HUES6 (cell line): ENCODE measurements around the gene CREBRF.
"Not testable (repeated sequence)": the region's sequence is repeated elsewhere in the genome, so short reads cannot be mapped to it uniquely, and the experiment has no call there.

Source experiments
- H3K27ac ChIP-seq: 2 replicates; pipeline ENCODE4 v1.7.0; 2013; ENCODE audit warnings: low read depth, mild to moderate bottlenecking, low read length, inconsistent platforms
- H3K27me3 ChIP-seq: 2 replicates; pipeline ENCODE4 v1.6.1; 2013; ENCODE audit warnings: low read length; ENCODE audit not compliant: control insufficient read depth, insufficient read depth
- H3K36me3 ChIP-seq: 2 replicates; pipeline ENCODE4 v1.6.1; 2013; ENCODE audit warnings: low read length; ENCODE audit not compliant: control insufficient read depth, insufficient read depth
- H3K4me1 ChIP-seq: 2 replicates; pipeline ENCODE4 v1.6.1; 2013; ENCODE audit warnings: low read length; ENCODE audit not compliant: control insufficient read depth, insufficient read depth
- H3K4me3 ChIP-seq: 2 replicates; pipeline ENCODE4 v1.5.1; 2013; ENCODE audit warnings: low read depth, low read length
- H3K9ac ChIP-seq: one replicate; pipeline ENCODE4 v1.6.1; 2013; ENCODE audit warnings: mild to moderate bottlenecking, low read length
- H3K9me3 ChIP-seq: 2 replicates; pipeline ENCODE4 v1.6.1; 2013; ENCODE audit warnings: low read depth, low read length; ENCODE audit not compliant: control insufficient read depth, insufficient read depth

Gene CREBRF

GRCh38 chr5:173053041-173053440, 3.1 kb upstream of the CREBRF start:
- no peak overlapping the region for H3K27ac ChIP-seq
- no peak overlapping the region for H3K4me3 ChIP-seq
- H3K9ac ChIP-seq: no peak overlapping the region
- no peaks in the 10 kb centered on the region for H3K9me3 ChIP-seq
- H3K4me1 ChIP-seq: peaks cover 7% of the 10 kb centered on the region
- H3K36me3 ChIP-seq: no peaks in the 10 kb centered on the region
- peaks cover 4% of the 10 kb centered on the region; the same call in 1 of the 2 replicates for H3K27me3 ChIP-seq

GRCh38 chr5:173055042-173055721, 970 bp upstream of the CREBRF start:
- peak overlapping the region; percentile 66 for H3K9ac ChIP-seq
- H3K27me3 ChIP-seq: peaks cover 4% of the 10 kb centered on the region; the same call in 1 of the 2 replicates
- H3K9me3 ChIP-seq: no peaks in the 10 kb centered on the region
- H3K4me1 ChIP-seq: peaks cover 9% of the 10 kb centered on the region
- no peaks in the 10 kb centered on the region for H3K36me3 ChIP-seq
- H3K27ac ChIP-seq: no peak overlapping the region
- peak overlapping the region; percentile 84 for H3K4me3 ChIP-seq

DNA sequence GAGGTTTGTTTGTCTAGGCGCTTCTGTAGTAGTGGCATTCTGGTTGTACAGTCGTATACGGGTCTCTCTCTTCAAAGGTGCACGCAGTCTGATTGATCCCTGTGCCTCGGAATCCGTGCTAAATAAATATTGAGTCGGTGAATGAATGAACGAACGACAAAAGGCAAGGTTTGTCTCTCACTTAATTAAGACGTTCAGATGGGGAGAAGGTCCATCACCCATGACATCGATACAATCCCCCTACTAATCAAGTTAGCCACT, 500 bp upstream of the CREBRF start:
- peak overlapping the region; percentile 84 for H3K4me3 ChIP-seq
- H3K9me3 ChIP-seq: no peaks in the 10 kb centered on the region

DNA sequence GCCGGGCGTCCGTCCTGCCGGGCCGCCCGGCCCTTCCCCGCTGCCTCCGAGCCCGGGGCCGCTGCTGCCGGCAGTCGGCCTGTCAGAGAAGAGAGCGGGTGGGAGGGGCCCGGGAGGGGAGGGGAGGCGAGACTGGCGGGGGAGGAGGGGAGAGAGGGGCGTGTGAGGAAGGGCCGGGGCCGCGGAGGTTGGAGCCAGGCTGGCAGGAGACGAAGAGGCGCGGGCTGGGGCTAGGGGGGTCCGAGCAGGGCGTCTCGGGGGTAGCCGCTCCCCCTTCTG, 570 bp downstream of the CREBRF start:
- Histone ChIP-seq H3K4me3 (peak overlapping the region; percentile 84), H3K4me1 (peaks cover 9% of the 10 kb centered on the region), H3K27ac (no peak overlapping the region), H3K36me3 (no peaks in the 10 kb centered on the region), H3K9ac (no peak overlapping the region), H3K9me3 (no peaks in the 10 kb centered on the region), H3K27me3 (no peaks in the 10 kb centered on the region)

More for the DNA sequence above, 500 bp upstream of the CREBRF start:
- no peaks in the 10 kb centered on the region for H3K36me3 ChIP-seq
- no peak overlapping the region for H3K27ac ChIP-seq
- peaks cover 2% of the 10 kb centered on the region; the same call in 1 of the 2 replicates for H3K27me3 ChIP-seq
- peak overlapping the region; percentile 66 for H3K9ac ChIP-seq
- peaks cover 9% of the 10 kb centered on the region for H3K4me1 ChIP-seq

DNA sequence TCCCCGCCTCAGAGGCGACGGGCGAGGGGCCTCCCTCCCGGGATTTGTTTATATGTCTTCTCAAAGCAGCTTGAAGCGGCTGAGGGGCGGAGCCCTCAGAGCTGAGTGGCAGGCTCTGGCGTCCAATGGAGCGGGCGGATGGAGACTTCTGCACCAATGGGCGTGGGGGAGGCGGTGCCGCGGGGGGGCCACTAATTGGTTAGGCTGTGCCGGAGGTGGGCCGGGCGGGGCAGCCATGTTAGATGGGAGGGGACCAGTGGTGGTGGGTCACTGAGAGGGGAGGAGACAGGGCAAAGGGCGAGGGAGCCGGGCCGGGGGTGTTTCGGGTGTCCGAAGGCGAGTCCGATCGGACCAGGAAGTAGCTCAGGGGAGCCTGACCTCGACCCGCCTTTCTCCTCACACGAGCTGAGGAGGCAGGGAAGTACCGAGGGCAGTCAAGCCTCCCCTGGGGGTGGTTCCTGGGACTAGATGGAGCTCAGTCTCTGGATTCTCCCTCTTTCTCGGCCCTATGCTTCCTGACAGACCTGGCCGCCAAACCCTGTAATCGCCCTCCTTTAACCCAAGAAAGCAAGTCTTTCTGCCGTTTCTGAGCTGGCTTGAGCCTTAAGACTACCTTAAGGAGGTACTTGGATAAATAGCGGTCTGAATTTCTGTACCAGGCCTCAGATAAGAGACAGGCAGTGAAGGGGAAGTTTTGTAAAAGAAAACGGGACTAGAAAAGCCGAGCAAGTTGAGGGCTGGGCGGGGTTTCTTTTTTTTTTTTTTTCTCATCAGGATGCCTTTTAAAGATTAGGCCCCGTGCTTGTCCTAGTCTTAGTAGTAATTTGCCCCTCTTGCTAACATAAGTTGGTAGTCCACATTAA, 1.1 kb downstream of the CREBRF start:
- Histone ChIP-seq H3K9ac (peak overlapping the region; percentile 73), H3K4me3 (peak overlapping the region; percentile 84), H3K36me3 (no peaks in the 10 kb centered on the region), H3K27ac (no peak overlapping the region), H3K4me1 (peaks cover 9% of the 10 kb centered on the region), H3K9me3 (no peaks in the 10 kb centered on the region), H3K27me3 (no peaks in the 10 kb centered on the region)

DNA sequence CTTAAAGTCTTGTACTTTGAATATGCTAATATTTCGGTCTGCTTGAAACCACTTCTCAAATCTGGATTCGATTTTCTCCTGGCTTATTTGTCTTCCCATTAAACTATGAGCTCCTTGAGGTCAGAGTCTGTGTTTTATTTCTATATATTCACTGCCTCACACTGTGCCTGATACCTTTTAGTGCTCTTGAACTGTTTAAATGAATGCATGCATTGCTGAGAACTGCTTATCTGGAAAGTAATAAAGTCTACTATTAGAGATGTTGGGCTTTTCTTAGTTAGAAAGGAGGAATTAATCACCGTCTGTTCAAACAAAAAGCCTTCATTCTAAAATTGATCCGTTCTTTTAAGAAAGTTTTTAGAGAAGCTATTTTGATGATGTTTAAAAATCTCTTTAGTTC, 6.0 kb downstream of the CREBRF start:
- Histone ChIP-seq H3K4me3 (no peak overlapping the region), H3K4me1 (0 out of 2 replicates have a peak, but pooled peaks cover 3% of the 10 kb centered on the region), H3K9ac (no peak overlapping the region), H3K27me3 (no peaks in the 10 kb centered on the region), H3K9me3 (no peaks in the 10 kb centered on the region), H3K27ac (no peak overlapping the region), H3K36me3 (no peaks in the 10 kb centered on the region)

DNA sequence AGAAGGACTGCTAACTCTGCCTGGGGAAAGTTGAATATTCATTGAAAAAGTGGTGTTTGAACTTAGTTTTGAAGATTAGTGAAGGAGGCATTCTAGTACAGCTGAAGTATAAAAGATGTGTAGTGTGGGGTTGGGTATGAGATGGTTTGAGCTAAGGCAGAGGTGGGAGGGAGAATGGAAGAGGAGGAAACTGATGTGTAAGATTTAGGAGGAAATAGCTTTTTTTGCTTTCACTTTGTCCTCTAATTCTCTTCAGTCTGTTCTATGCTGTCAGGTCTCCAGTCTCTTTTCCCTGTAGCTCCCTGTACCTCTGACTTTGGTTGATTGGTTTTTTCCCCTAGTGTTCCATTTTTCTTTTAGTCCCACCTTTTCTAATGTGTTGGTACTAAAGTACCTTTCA, 9.0 kb downstream of the CREBRF start:
- no peaks in the 10 kb centered on the region for H3K4me1 ChIP-seq
- no peaks in the 10 kb centered on the region for H3K36me3 ChIP-seq
- no peak overlapping the region for H3K9ac ChIP-seq
- no peaks in the 10 kb centered on the region for H3K9me3 ChIP-seq
- no peaks in the 10 kb centered on the region for H3K27me3 ChIP-seq
- no peak overlapping the region for H3K27ac ChIP-seq
- no peak overlapping the region for H3K4me3 ChIP-seq

GRCh38 chr5:173069671-173070070, 13.5 kb downstream of the CREBRF start:
- Histone ChIP-seq H3K9ac (no peak overlapping the region), H3K27ac (no peak overlapping the region), H3K4me3 (no peak overlapping the region), H3K36me3 (no peaks in the 10 kb centered on the region), H3K9me3 (no peaks in the 10 kb centered on the region), H3K4me1 (no peaks in the 10 kb centered on the region), H3K27me3 (no peaks in the 10 kb centered on the region)

DNA sequence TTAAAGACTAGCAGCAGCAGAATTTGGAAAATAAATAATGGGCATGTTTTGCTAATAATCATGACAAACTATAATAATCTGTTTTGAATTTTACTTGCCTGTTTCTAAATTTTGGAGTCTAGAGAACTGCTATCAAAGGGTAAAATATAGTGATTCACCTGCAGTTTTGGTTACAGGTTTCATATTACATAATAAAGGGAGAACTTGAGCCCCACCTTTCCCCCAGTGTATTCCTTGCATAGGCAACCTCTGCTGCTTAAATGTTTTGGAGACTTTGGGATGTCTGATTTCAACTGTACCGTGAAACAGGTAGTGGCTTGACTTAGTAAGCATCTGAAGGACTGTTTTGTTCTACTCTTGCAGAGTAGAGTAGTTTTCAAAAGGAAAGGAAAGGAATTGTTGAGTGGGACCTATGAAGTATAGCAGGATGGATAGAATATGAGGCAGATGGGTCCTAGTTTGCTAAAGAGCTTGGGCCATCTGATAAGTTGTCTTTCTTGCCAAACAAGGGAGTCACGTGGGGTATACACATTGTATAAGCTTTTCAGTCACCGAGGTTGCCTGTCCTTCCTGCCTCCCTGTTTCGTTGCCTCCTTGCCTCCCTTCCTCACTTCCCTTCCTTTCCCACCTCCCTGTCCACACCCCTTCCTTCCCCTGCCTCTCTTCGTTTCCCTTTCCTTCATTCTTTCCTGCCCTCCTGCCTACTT, 19.1 kb downstream of the CREBRF start:
- H3K36me3 ChIP-seq: no peaks in the 10 kb centered on the region
- H3K9ac ChIP-seq: no peak overlapping the region
- H3K4me1 ChIP-seq: no peaks in the 10 kb centered on the region
- H3K27me3 ChIP-seq: no peaks in the 10 kb centered on the region
- no peak overlapping the region for H3K4me3 ChIP-seq
- 0 out of 2 replicates have a peak, but pooled peaks cover 2% of the 10 kb centered on the region for H3K9me3 ChIP-seq
- H3K27ac ChIP-seq: no peak overlapping the region

DNA sequence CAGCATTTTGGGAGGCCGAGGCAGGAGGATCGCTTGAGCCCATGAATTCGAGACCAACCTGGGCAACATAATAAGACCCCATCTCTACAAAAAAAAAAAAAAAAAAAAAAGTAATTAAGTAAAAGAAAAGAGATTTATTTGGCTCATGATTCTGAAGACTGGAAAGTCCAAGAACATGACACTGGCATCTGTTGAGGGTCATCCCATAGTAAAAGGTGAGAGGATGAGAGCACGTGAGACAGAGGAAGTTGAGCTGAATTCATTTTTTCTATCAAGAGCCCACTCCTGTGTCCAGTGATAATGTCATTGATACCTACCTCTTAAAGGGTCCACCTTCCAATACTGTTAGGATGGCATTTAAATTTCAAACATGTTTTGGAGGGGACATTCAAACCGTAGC, 19.8 kb downstream of the CREBRF start:
- no peak overlapping the region for H3K27ac ChIP-seq
- no peak overlapping the region for H3K9ac ChIP-seq
- no peaks in the 10 kb centered on the region for H3K4me1 ChIP-seq
- H3K27me3 ChIP-seq: no peaks in the 10 kb centered on the region
- H3K9me3 ChIP-seq: 0 out of 2 replicates have a peak, but pooled peaks cover 2% of the 10 kb centered on the region
- no peak overlapping the region for H3K4me3 ChIP-seq
- H3K36me3 ChIP-seq: no peaks in the 10 kb centered on the region

GRCh38 chr5:173076471-173076870, 20.3 kb downstream of the CREBRF start:
- not testable (repeated sequence) for H3K4me1 ChIP-seq, H3K9me3 ChIP-seq, H3K27me3 ChIP-seq, H3K36me3 ChIP-seq, H3K4me3 ChIP-seq, H3K9ac ChIP-seq, H3K27ac ChIP-seq
